B cell (primary cell): ENCODE measurements around the gene MICAL3.

ENCODE experiments used
- EZH2 ChIP-seq: IDR thresholded peaks from 2 replicates; pipeline ENCODE4 v1.6.1; 2012; ENCODE audit warnings: borderline replicate concordance, low read depth, mild to moderate bottlenecking, moderate library complexity, low read length; ENCODE audit not compliant: insufficient read depth, poor library complexity, severe bottlenecking
- TF ChIP-seq, protein P1 (sequence below): fragments of 200-600 bp; IDR thresholded peaks from one replicate; pipeline ENCODE4 v1.8.0; 2022; ENCODE audit warnings: antibody characterized with exemption, mild to moderate bottlenecking

- TF ChIP-seq, protein P1, sequence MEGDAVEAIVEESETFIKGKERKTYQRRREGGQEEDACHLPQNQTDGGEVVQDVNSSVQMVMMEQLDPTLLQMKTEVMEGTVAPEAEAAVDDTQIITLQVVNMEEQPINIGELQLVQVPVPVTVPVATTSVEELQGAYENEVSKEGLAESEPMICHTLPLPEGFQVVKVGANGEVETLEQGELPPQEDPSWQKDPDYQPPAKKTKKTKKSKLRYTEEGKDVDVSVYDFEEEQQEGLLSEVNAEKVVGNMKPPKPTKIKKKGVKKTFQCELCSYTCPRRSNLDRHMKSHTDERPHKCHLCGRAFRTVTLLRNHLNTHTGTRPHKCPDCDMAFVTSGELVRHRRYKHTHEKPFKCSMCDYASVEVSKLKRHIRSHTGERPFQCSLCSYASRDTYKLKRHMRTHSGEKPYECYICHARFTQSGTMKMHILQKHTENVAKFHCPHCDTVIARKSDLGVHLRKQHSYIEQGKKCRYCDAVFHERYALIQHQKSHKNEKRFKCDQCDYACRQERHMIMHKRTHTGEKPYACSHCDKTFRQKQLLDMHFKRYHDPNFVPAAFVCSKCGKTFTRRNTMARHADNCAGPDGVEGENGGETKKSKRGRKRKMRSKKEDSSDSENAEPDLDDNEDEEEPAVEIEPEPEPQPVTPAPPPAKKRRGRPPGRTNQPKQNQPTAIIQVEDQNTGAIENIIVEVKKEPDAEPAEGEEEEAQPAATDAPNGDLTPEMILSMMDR: no peak
- no peak for TF ChIP-seq EZH2
Measured at GRCh38 chr22:17873804-17874203, 150.6 kb downstream of the MICAL3 start.
